GM18907 (cell line): ENCODE measurements around the gene SCAPER.
"Not testable (repeated sequence)": the region's sequence is repeated elsewhere in the genome, so short reads cannot be mapped to it uniquely, and the experiment has no call there.

Experiments
- ATAC-seq: cut with Tn5 transposase; IDR thresholded peaks from one replicate; pipeline ENCODE4 v1.9.1; 2021; ENCODE audit warnings: mild to moderate bottlenecking, moderate library complexity; ENCODE audit not compliant: unreplicated experiment

SCAPER gene

DNA sequence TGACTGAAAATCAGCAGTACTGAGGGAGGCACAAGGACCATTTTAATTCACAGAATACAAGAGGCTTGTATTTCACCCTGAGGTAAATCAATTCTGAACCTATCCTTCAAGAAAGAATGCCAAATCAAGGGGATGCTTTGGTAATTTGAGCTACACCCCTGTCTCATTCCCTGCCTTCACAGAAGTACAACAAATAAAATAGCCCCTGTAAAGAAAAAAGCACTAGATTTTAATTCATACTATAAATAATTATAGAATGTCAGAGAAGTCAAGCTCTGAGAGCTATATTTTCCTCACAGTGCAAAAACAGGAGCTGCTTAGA, 319.6 kb downstream of the SCAPER start:
- ATAC-seq: no peak

DNA sequence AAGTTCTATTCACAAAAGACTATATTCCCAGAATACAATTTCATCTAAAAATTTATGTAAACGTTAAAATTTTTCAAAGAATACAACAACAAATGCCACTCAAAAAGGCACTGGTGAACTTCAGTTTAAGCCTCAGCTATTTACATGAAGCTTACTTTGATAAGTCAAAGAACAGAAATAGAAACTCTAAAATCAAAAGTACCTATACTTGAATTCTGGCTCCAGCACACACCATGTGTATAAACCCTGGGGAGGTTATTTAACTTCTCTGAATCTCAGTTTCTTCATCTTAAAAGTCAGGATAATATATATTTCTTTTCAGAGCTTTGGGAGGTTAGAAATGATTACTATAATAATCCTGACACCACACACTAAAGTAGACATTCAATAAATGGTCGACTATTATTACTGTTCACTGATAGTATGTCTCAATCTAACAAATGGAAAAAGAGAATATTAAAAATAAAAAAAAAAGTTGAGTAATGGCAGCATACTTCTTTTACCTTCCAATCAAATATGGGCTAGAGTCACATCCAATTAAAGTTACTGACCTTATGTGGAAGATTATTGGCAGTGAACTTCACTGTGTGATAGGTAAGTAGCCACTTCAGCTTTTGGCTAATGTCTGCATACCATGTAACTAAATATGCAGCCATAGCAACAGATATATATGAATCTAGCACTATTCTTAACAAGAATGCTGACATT, 320.1 kb downstream of the SCAPER start:
- no peak for ATAC-seq

GRCh38 chr15:76582550-76582949, 322.6 kb downstream of the SCAPER start:
- ATAC-seq: no peak

GRCh38 chr15:76577879-76578512, 327.1 kb downstream of the SCAPER start:
- ATAC-seq: no peak

GRCh38 chr15:76576523-76577279, 328.4 kb downstream of the SCAPER start:
- peak; percentile 38 for ATAC-seq

- ATAC-seq: peak; percentile 33
Observed at GRCh38 chr15:76575679-76576078, 329.5 kb downstream of the SCAPER start.

DNA sequence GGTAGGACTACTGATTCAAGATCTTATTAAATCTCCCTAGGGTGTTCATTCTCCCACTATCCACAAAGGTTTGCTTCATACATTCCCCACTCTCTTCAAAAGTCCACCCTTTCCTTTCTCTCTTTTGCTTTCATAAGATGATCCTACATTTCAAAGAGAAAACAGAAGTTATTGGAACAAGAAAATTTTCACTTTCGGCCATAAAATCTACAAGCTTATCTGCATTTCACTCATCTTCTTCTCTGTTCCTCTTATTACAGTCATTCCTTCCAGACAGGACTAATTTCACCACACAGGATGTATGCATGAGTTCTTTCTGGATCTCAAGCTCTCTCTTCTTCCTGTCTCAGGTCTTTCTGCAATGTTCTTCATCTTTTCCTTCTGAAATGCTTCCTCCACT, 329.9 kb downstream of the SCAPER start:
- peak; percentile 85 for ATAC-seq

DNA sequence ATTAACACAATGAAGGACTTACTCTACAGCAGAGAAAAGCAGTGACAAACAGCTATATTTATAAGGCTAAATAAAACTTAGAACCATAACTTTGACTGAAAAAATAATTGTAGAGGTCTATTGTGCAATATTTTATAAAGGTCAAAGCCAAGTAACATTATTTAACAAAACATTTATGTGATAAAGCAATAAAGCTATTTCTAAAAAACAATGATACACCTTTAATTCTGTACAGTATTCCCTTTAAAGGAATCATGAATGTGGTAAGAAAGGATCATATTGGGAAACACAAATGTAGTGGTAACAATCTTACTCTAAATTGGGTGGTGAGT, 332.2 kb downstream of the SCAPER start:
- ATAC-seq: no peak

DNA sequence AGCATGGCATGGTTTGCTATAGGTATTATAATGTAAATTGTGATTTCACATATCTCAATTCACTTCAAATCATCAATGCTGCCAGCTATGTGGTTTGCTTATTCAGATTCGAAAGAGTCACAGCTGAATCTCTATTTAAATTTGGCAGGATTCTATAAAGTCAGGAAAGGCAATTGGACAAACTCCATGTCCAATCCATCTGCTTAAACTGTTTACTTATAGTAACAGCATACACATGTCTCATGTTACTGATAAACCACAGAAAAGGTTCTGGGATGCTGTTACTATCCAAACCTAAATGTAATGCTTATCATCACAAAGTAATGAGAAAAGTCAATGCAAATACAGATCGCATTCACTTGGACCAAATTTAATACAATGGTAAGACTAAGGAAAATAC, 338.9 kb downstream of the SCAPER start:
- no peak for ATAC-seq

DNA sequence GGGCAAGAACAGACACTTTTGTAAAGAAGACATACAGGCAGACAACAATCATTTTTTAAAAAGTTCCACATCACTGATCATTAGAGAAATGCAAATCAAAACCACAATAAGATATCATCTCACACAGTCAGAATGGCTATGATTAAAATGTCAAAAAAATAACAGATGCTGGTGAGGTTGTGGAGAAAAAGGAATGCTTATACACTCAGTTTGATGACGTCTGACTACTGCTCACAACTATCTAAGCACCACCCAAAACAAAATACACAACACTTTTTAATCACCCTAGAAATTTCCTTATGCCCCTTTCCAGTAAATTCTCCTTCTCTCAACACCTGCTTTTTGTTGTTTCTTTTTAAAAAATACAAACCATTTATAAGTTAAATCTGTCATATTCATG, 339.8 kb downstream of the SCAPER start:
- no peak for ATAC-seq

GRCh38 chr15:76555247-76555646, 349.9 kb downstream of the SCAPER start:
- no peak for ATAC-seq

DNA sequence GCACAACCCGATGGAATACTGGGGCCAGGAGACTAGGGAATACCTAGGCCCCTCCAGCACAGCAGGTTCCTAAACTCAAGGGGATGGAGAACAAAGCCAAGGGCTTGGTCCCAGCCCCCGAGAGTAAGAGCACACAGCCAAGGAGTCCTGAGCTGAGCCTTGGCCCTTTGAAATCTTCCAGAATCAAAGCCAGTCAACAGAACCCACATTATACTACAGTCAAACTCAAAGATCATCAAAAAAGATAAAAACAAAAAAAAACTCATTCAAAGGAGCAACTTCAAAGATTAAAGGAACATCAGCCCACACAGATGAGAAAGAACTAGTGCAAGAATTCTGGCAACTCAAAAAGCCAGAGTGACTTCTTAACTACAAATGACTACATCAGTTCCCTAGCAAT, 351.6 kb downstream of the SCAPER start:
- ATAC-seq: no peak

DNA sequence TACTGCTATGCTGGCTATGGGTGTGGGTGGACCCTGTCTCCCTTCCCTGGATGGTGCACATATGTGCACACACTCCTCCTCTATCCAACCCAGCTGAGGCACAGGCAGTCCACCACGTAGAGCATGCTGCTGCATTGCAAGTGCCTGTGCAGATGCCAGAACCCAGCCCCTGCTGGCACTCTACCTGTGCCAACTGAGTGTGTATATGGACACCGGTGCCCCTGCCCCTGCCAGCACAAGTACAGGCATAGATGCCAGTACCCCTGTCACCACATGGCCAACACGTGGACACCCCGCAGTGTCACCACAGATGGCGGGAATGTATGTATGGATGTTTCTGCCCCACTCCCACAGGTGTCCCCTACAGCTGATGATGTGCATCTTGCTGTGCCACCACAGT, 352.0 kb downstream of the SCAPER start:
- ATAC-seq: no peak

DNA sequence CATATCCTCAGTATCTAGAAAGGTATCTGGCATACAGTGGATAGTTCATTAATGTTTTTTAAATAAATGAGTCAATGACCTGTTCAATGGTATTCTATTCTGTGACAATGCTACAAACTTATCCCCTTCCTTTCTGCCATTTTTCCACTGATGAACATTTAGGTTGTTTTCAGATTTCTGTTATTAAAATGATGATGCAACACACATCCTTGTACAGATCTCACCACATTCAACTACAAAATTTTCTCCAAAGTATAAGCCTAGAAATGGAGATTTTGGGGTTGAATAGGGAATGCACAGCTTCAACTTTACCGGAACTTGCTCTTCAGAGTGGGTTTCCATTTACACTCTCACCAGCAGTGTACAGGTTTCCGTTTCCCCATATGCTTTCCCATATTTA, 358.3 kb downstream of the SCAPER start:
- no peak for ATAC-seq

DNA sequence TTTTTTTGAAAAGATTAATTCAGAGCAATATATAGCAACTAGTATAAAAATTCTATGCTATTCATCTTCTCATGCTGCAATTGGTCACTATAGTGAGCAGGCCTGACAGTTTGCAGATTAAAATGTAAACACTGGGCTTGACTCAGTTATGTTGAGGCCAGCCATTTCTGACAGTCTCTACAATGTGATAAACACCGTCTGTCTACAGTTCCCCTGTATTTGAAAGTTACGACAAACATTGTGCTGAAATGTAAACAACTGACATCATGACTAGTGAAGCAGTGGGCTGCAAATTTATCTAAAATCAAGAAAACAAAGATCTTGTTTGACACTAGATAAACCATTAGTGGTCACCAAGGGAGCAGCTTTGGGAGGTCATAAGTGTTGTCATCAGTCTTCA, 371.1 kb downstream of the SCAPER start:
- no peak for ATAC-seq

DNA sequence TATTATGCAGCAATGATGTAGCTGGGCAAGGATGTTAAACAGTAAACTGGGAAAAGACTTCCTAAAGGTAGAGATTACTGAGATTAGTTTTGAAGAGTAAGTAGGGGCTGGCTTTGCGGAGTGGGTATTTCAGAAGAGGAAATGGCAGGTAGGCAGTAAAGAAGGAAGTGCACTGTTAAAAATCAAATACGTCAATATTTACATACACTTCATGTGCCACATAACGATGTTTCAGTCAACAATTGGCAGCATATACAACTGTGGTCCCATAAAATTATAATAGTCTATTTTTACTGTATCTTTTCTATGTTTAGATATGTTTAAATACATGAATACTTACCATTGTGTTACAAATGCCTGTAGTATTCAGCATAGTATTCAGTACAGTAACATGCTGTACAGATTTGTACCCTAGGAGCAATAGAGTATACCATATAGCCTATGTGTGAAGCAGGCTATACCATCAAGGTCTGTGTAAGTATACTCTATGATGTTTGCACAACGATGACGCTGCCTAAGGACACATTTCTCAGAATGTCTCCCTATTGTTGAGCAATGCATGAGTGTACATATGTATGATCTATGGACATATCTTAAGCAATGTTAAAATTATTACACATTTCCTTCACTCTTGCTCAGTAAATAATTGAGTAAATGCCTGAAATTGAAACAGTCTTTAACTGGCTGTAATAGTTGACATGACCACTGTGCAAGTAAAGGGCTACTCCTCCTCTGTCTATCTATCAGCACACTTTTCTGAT, 371.9 kb downstream of the SCAPER start:
- no peak for ATAC-seq

- no peak for ATAC-seq
Observed at GRCh38 chr15:76529911-76530310, 375.2 kb downstream of the SCAPER start.

DNA sequence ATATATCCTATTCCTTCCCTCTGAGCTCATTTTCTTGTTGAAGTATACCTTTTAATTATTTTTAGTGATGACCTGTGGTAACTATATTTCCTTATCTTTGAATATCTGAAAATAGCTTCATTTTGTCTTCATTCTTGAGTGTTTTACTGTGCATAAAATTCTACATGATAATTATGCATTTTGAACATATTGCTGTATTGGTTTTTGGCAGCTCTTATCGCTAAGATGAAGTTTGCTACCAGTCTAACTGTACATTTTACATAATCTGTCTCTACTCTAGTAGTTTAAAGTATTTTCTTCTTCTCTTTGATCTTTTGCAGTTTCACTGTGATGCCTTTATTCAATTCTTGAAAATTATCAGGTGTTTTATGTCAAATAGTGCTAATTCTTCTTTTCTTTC, 379.0 kb downstream of the SCAPER start:
- ATAC-seq: no peak

- ATAC-seq: no peak
Observed at GRCh38 chr15:76517910-76518309, 387.2 kb downstream of the SCAPER start.

DNA sequence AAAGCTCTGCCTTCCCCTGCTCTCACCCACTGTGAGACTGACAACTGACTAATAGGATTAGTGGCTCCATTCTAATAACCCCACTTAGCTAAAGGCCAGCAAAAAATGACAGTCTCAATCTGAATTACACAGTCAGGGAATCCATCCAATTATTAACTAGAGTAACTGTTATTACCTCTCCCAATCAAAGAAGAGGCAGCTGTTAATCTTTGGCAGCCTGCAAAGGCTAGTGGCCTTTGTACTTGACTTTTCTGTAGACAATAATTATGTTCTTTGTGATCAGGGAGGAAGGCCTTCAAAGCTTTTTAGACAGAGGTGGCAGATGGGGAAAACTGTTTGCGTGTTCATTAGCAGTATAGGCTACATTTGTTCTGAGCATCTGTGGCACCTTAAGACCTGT, 390.9 kb downstream of the SCAPER start:
- no peak for ATAC-seq

DNA sequence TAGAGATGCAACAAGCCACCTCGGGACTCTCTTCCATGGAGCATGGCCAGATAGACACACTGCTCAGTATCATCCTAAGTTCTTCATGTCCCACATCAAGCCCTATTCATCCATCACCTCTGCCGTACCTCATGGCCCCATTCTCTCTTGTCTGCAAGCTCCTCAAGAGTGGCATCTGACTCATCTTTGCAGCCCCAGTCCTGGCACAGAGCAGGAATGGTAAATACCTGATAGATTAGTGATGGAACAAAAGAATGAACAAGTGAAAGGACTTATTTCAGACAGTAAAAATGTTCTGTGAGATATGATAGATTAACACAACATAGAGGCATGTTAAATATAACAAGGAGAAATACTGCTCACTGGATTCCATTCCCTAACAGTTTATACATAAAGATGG, 392.2 kb downstream of the SCAPER start:
- ATAC-seq: no peak

- not testable (repeated sequence) for ATAC-seq
Observed at GRCh38 chr15:76510663-76511062, 394.5 kb downstream of the SCAPER start.
